HUES6 (cell line): ENCODE results near the gene S1PR3.

Experiments used
- H3K27ac ChIP-seq: 2 replicates; pipeline ENCODE4 v1.7.0; 2013; ENCODE audit warnings: low read depth, mild to moderate bottlenecking, low read length, inconsistent platforms
- H3K27me3 ChIP-seq: 2 replicates; pipeline ENCODE4 v1.6.1; 2013; ENCODE audit warnings: low read length; ENCODE audit not compliant: control insufficient read depth, insufficient read depth
- H3K36me3 ChIP-seq: 2 replicates; pipeline ENCODE4 v1.6.1; 2013; ENCODE audit warnings: low read length; ENCODE audit not compliant: control insufficient read depth, insufficient read depth
- H3K4me1 ChIP-seq: 2 replicates; pipeline ENCODE4 v1.6.1; 2013; ENCODE audit warnings: low read length; ENCODE audit not compliant: control insufficient read depth, insufficient read depth
- H3K4me3 ChIP-seq: 2 replicates; pipeline ENCODE4 v1.5.1; 2013; ENCODE audit warnings: low read depth, low read length
- H3K9ac ChIP-seq: one replicate; pipeline ENCODE4 v1.6.1; 2013; ENCODE audit warnings: mild to moderate bottlenecking, low read length
- H3K9me3 ChIP-seq: 2 replicates; pipeline ENCODE4 v1.6.1; 2013; ENCODE audit warnings: low read depth, low read length; ENCODE audit not compliant: control insufficient read depth, insufficient read depth

The S1PR3 gene

GRCh38 chr9:89010526-89011111 lies 19.4 kb downstream of the S1PR3 start:
- Histone ChIP-seq H3K36me3 (no peaks in the 10 kb centered on the region), H3K27ac (no peak overlapping the region), H3K27me3 (no peaks in the 10 kb centered on the region), H3K4me3 (no peak overlapping the region), H3K4me1 (peaks cover 11% of the 10 kb centered on the region), H3K9me3 (no peaks in the 10 kb centered on the region), H3K9ac (no peak overlapping the region)

GRCh38 chr9:89011683-89012082 lies 20.4 kb downstream of the S1PR3 start:
- H3K27ac ChIP-seq, result no peak overlapping the region

GRCh38 chr9:89012294-89013042 lies 21.2 kb downstream of the S1PR3 start:
- no peaks in the 10 kb centered on the region for H3K9me3 ChIP-seq
- H3K27ac ChIP-seq, result no peak overlapping the region
- peaks cover 11% of the 10 kb centered on the region for H3K4me1 ChIP-seq
- H3K36me3 ChIP-seq, result no peaks in the 10 kb centered on the region
- H3K27me3 ChIP-seq, result no peaks in the 10 kb centered on the region
- no peak overlapping the region for H3K9ac ChIP-seq
- H3K4me3 ChIP-seq, result no peak overlapping the region

More at GRCh38 chr9:89011683-89012082, 20.4 kb downstream of the S1PR3 start:
- H3K27me3 ChIP-seq, result no peaks in the 10 kb centered on the region
- no peak overlapping the region for H3K4me3 ChIP-seq
- no peak overlapping the region for H3K9ac ChIP-seq
- no peaks in the 10 kb centered on the region for H3K9me3 ChIP-seq
- no peaks in the 10 kb centered on the region for H3K36me3 ChIP-seq
- H3K4me1 ChIP-seq, result peaks cover 11% of the 10 kb centered on the region

GRCh38 chr9:89013660-89014059 lies 22.4 kb downstream of the S1PR3 start:
- H3K36me3 ChIP-seq, result no peaks in the 10 kb centered on the region
- H3K4me1 ChIP-seq, result peaks cover 7% of the 10 kb centered on the region
- H3K9me3 ChIP-seq, result no peaks in the 10 kb centered on the region
- no peak overlapping the region for H3K4me3 ChIP-seq
- H3K27me3 ChIP-seq, result no peaks in the 10 kb centered on the region
- no peak overlapping the region for H3K9ac ChIP-seq
- no peak overlapping the region for H3K27ac ChIP-seq

GRCh38 chr9:89014153-89014552 lies 22.9 kb downstream of the S1PR3 start:
- Histone ChIP-seq H3K27ac (no peak overlapping the region), H3K4me3 (no peak overlapping the region), H3K9me3 (no peaks in the 10 kb centered on the region), H3K4me1 (peaks cover 7% of the 10 kb centered on the region), H3K9ac (no peak overlapping the region), H3K36me3 (no peaks in the 10 kb centered on the region), H3K27me3 (no peaks in the 10 kb centered on the region)

GRCh38 chr9:89015336-89015735 lies 24.1 kb downstream of the S1PR3 start:
- no peak overlapping the region for H3K27ac ChIP-seq
- peaks cover 7% of the 10 kb centered on the region for H3K4me1 ChIP-seq
- H3K27me3 ChIP-seq, result no peaks in the 10 kb centered on the region
- no peak overlapping the region for H3K9ac ChIP-seq
- no peak overlapping the region for H3K4me3 ChIP-seq
- no peaks in the 10 kb centered on the region for H3K9me3 ChIP-seq
- no peaks in the 10 kb centered on the region for H3K36me3 ChIP-seq

GRCh38 chr9:89020754-89021153 lies 29.5 kb downstream of the S1PR3 start:
- H3K9ac ChIP-seq, result no peak overlapping the region
- peaks cover 20% of the 10 kb centered on the region; the same call in 1 of the 2 replicates for H3K4me1 ChIP-seq
- H3K27me3 ChIP-seq, result no peaks in the 10 kb centered on the region
- H3K36me3 ChIP-seq, result no peaks in the 10 kb centered on the region
- H3K9me3 ChIP-seq, result no peaks in the 10 kb centered on the region
- H3K27ac ChIP-seq, result no peak overlapping the region
- H3K4me3 ChIP-seq, result no peak overlapping the region

- no peak overlapping the region for H3K27ac ChIP-seq
- peaks cover 20% of the 10 kb centered on the region; the same call in 1 of the 2 replicates for H3K4me1 ChIP-seq
- H3K4me3 ChIP-seq, result no peak overlapping the region
- no peaks in the 10 kb centered on the region for H3K27me3 ChIP-seq
- no peak overlapping the region for H3K9ac ChIP-seq
- H3K36me3 ChIP-seq, result no peaks in the 10 kb centered on the region
- H3K9me3 ChIP-seq, result no peaks in the 10 kb centered on the region
These were observed 30.0 kb downstream of the S1PR3 start for GRCh38 chr9:89021154-89021803.

- no peaks in the 10 kb centered on the region for H3K27me3 ChIP-seq
- H3K27ac ChIP-seq, result no peak overlapping the region
- H3K9me3 ChIP-seq, result no peaks in the 10 kb centered on the region
- no peaks in the 10 kb centered on the region for H3K36me3 ChIP-seq
- no peak overlapping the region for H3K9ac ChIP-seq
- H3K4me3 ChIP-seq, result no peak overlapping the region
- H3K4me1 ChIP-seq, result peaks cover 20% of the 10 kb centered on the region; the same call in 1 of the 2 replicates
These were observed 30.9 kb downstream of the S1PR3 start for GRCh38 chr9:89022001-89022759.

GRCh38 chr9:89022902-89023301 lies 31.6 kb downstream of the S1PR3 start:
- no peak overlapping the region for H3K4me3 ChIP-seq
- no peak overlapping the region for H3K27ac ChIP-seq
- H3K9ac ChIP-seq, result no peak overlapping the region
- H3K27me3 ChIP-seq, result no peaks in the 10 kb centered on the region
- no peaks in the 10 kb centered on the region for H3K9me3 ChIP-seq
- H3K4me1 ChIP-seq, result peaks cover 20% of the 10 kb centered on the region; the same call in 1 of the 2 replicates
- no peaks in the 10 kb centered on the region for H3K36me3 ChIP-seq
